ENCODE data around the gene PIM3.
A peak's percentile ranks its signal among the peaks of the same experiment; 100 is the strongest.

PIM3 gene

DNA sequence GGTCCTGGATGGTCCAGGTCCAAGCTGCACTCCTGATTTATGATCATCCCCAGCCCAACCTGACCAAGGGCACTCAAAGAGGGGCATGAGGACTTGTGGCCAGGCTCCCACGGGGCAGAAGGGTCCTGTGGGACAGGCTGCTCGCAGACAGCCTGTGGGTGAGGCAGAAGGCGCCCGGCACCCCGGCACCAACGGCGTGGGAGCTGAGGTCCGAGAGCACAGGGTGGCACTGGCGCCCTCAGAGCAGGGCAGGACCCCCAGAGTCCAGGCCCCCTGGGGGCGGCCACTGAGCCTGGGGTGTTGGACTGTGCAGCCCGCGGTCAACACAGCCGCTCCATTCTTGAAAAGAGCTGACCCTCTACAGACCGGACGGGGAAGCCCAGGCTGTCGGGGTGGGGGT lies 48.7 kb downstream of the PIM3 start:
- no peak overlapping the region for H3K4me3 ChIP-seq (ENCODE audit: low read length)
- no peak for DNase-seq (ENCODE audit: low read depth)
- TF ChIP-seq, protein P1, sequence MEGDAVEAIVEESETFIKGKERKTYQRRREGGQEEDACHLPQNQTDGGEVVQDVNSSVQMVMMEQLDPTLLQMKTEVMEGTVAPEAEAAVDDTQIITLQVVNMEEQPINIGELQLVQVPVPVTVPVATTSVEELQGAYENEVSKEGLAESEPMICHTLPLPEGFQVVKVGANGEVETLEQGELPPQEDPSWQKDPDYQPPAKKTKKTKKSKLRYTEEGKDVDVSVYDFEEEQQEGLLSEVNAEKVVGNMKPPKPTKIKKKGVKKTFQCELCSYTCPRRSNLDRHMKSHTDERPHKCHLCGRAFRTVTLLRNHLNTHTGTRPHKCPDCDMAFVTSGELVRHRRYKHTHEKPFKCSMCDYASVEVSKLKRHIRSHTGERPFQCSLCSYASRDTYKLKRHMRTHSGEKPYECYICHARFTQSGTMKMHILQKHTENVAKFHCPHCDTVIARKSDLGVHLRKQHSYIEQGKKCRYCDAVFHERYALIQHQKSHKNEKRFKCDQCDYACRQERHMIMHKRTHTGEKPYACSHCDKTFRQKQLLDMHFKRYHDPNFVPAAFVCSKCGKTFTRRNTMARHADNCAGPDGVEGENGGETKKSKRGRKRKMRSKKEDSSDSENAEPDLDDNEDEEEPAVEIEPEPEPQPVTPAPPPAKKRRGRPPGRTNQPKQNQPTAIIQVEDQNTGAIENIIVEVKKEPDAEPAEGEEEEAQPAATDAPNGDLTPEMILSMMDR (conservative IDR thresholded peaks at IDR 0.05; ENCODE audit: low read length): no peak

DNA sequence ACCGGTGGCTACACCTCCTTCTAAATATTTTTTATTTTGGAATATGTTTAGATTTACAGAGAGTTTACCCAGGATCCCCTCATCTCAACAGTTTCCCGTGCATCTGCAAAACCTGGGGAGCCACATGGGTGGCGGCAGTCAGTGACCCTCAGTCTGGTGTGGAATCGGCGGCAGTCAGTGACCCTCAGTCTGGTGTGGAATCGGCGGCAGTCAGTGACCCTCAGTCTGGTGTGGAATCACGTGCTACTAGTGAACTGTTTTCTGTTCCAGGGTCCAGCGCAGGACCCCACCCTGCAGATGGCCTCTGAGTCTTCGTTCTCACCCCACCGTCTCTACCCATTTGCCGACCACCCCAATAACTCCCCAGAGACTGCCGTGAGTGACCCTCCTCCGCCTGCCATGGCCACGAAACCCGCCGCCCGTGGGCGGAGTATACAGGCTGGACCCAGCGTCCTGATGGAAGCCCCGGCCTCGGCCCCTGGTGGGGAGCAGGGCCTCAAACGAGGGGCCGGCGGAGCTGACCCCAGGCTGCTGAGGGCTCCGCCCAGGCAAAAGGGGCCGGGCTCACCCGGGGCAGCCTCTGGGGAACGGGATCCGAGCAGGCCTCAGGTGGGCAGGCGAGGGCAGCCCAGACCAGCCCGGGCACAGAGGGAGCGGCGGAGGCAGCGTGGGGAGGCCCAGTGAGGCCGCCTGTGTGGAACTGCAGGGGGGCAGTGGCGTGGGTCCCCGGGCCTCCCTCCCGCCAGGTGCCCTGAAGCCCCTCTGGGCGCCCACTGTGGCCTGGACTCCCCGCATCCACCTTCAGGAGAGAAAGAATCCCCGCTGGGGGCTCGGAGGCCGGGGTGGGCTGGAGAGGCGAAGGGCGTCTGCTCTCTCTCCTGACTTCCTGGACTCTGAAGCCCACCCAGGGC lies 49.4 kb downstream of the PIM3 start:
- H3K4me3 ChIP-seq (ENCODE audit: low read length): no peak overlapping the region
- TF ChIP-seq, protein P1 (conservative IDR thresholded peaks at IDR 0.05; ENCODE audit: low read length): no peak
- DNase-seq (ENCODE audit: low read depth): no peak

DNA sequence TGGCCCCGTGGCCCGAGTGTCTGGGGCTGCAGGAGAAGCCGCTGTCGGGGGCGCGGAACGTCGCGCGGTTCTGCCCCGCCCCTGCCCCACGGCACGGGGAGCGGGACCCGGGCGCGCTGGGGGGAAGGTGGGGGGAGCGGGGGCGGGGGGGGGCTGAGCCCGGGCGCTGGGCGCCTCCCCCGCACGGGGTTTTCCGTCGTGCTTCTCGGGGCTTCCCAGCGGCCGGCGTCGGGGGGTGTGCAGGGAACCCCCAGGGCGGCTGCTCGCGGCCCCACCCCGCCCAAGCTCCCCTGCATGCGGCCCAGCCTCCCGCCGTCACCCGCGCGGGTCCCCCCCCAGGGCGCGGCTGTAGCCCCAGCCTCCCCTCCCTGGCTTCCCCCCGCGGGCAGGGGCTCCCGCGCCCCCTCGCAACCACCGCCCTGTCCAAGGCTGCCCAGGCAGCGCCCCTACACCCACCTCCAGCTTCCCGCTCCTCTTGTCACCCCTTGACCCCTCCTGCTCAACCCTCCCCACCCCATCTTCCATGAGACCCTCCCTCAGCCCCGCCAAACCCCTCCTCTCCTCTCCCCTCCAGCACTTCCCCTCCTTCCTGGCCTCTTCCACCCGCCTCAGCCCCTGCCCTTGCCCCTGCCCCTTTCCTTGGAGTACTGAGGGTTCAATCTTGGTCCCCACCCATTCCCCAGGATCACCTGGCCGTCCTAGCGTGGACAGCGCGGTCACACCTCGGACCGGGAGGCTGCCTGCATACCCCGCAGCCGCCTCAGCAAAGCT lies 50.3 kb downstream of the PIM3 start:
- DNase-seq (ENCODE audit: low read depth): no peak
- H3K4me3 ChIP-seq (ENCODE audit: low read length): no peak overlapping the region
- TF ChIP-seq, protein P1 (conservative IDR thresholded peaks at IDR 0.05; ENCODE audit: low read length): no peak

DNA sequence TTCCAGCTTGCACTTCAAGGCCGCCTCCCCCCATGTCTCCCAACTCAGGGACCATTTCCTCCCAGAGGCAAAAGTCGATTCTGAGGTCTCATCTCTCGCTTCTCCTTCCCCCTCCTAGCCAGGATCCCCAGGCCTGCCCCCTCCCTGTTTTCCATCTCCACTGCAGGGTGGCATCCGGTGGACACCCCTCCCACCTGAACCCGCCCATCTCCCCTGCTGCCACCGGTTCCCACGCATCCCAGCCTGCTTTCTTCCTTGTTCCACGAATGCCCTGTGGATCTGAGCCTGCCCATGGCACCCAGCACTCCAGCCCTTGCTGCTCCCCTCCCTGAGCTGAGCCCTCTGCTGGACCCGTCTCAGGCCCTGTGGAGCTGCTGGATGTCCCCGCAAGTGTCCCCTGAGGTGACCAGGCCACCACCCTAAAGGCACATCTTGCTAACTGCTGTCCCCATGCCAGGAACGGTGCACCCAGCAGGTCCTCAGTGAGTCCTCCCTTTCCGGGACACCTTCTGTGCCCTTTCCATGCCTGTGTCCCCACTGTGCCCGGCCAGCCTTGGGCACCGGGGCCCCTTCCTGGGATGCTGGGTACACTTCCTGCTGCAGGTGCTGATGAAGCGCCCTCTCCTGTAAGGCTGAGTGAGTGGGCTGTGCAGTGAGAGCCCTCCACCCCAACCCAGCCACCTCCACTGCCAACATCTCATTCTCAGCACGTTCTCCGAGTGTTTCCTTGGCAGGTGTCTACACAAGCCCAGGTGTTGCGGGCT lies 51.1 kb downstream of the PIM3 start:
- H3K4me3 ChIP-seq (ENCODE audit: low read length): no peak overlapping the region
- DNase-seq (ENCODE audit: low read depth): no peak
- TF ChIP-seq, protein P1 (conservative IDR thresholded peaks at IDR 0.05; ENCODE audit: low read length): no peak

DNA sequence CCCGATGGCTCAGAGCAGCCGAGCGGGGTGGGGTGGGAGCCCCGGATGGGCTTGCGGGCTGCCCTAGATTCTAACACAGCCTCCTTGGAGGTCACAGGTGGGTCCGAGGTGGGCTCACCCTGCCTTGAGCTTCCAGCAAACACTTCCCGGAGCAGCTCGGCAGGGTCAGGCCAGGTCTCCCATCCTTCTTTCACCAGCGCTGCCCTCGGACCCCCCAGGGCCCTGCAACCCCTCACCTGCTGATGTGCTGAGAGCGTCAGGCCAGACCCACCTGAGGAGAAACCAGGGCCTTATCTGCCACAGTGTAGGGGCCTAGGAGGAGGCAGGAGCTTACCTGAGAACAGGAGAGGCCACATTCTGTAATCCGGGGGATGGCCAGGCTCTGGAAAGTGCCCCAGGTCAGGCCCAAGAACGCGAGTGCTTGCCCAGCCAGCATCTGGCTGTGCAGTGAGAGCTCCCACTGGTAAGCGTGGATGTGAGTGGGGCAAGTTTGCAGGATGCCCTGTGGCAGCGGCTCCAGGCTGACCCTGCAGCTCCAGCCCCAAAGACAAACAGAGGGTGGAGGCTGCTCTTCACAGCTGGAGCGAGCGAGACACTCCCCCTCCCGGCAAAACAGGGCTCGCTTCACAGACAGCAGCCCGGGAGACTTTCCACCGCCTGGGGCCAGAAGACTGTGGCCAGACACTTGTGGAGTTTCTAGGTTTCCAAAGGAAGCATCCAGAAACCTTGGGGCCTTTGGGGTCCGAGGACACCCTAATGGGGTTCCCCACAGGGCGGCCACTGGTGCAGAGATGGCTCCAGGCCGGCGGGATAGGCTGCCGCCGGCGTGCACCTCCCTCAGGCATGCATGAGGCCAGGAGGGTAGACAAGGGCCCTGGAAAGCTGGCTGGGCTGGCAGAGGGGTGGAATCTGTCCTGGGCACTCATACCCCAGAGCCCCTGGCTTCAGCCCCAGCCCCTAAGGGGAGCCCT lies 51.9 kb downstream of the PIM3 start, which contains the start of gene IL17REL:
Gene IL17REL (minus strand): TSS at position 555 of the 971 bp plus-strand sequence. CDS start 119 bp downstream, at position 436.
- TF ChIP-seq, protein P1 (conservative IDR thresholded peaks at IDR 0.05; ENCODE audit: low read length): peak; percentile 28
- no peak within 1 kb of the TSS for H3K4me3 ChIP-seq (ENCODE audit: low read length)
- DNase-seq (ENCODE audit: low read depth): peak; percentile 5

Measured in AG10803 (cell line).